Upper lobe of left lung (tissue), 4 donors: ENCODE measurements around the gene VSTM2L.

Source experiments
- CTCF ChIP-seq, 6 experiments: fragments of 450-650 bp in 4 of 6; fragments of 200-600 bp in 2 of 6; sonication (generic) in 2 of 6; IDR thresholded peaks; one replicate each; pipeline ENCODE4 v1.5.1; 2016 to 2019; ENCODE audit warnings: antibody characterized with exemption in 6 of 6
- EP300 ChIP-seq, 4 donors: sonication (generic); formaldehyde crosslinking; IDR thresholded peaks; one replicate each; pipeline ENCODE4 v1.5.1; 2017; ENCODE audit warnings: antibody characterized with exemption in 4 of 4, control low read depth in 2 of 4
- POLR2A ChIP-seq, 4 donors: fragments of 450-650 bp; IDR thresholded peaks; one replicate each; pipeline ENCODE4 v1.5.1; 2016 to 2017; ENCODE audit warnings: antibody characterized with exemption in 4 of 4, mild to moderate bottlenecking in 2 of 4

GRCh38 chr20:37907677-37908401 lies 4.9 kb downstream of the VSTM2L start:
- TF ChIP-seq EP300 (IDR thresholded peaks at IDR 0.05): no peak
- no peak for TF ChIP-seq CTCF (IDR thresholded peaks at IDR 0.05)
- no peak for TF ChIP-seq POLR2A (IDR thresholded peaks at IDR 0.05)
